H1 (cell line): ENCODE data around the gene MAP3K13. TPM values are rescaled to one million over a fixed set of nuclear protein-coding genes. Genes with fewer than 3 reads are reported as not detected.

Experiments used
- GTF2F1 ChIP-seq: IDR thresholded peaks from 2 replicates; pipeline ENCODE4 v1.6.1; 2012; ENCODE audit warnings: low read depth, low read length, improper control_type of control experiment, borderline replicate concordance
- PHF8 ChIP-seq: fragments of 200-600 bp; sonication (generic); conservative IDR thresholded peaks from 2 replicates; pipeline ENCODE4 v1.7.1; 2012; ENCODE audit warnings: low read depth, mild to moderate bottlenecking, inconsistent platforms, low read length, moderate library complexity
- POU5F1 ChIP-seq: IDR thresholded peaks from 2 replicates; pipeline ENCODE4 v1.6.1; 2011; ENCODE audit warnings: low read depth, mild to moderate bottlenecking, low read length, moderate library complexity
- TAF7 ChIP-seq: optimal IDR thresholded peaks from 2 replicates; pipeline ENCODE3; 2011; ENCODE audit warnings: low read depth, mild to moderate bottlenecking, inconsistent platforms, low read length, moderate library complexity, borderline replicate concordance
- TEAD4 ChIP-seq: IDR thresholded peaks from 2 replicates; pipeline ENCODE4 v1.6.1; 2012; ENCODE audit warnings: low read depth, low read length, inconsistent platforms, mixed read lengths
- polyA plus RNA-seq, 7 experiments: library from polyadenylated mRNA; depleted of rRNA in 3 of 7; stranded (reverse) in 5 of 7; unstranded in 2 of 7; fragments of >200 nt in 5 of 7; fragments of 200-250 nt in 2 of 7; gene quantifications; 1 replicate in 5 of 7; 2 replicates in 1 of 7; 4 replicates in 1 of 7; pipeline versions ENCODE4 v1.2.1 to v1.2.3, GENCODE V29; 2011 to 2013; ENCODE audit warnings: missing spikeins in 2 of 7, mixed read lengths in 2 of 7
- total RNA-seq: library from RNA; stranded (reverse); fragmentation: NEBNext Ultra II Directional; extraction: Animal tissue kit (Norgen Biotek cat#: 25700); gene quantifications from 2 replicates; pipeline ENCODE4 v1.2.1, GENCODE V29; 2021

MAP3K13 gene
- total and polyA plus RNA-seq, 2 of the 8 experiments (the other 6 are each of a cell fraction or from before 2014, with no cell fraction given) = 6.8 to 17.9 TPM

DNA sequence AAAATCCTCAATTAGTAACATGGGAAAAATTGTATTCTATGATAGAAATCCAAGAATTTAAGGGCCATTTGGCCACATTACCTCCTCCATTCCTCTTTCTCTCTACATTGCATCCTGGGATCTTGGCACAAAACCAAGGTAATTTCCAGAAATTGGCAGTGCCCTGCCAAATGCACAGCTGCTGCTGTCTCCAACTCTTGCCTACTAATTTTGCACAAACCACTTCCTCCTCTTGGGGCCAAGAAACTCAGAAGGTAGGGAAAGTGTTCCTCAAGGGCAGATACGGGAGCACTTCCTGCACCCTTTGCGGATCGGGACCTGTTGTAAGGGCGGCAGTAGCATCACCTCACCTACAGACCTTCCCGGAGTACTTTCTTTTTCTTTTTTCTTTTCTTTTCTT, 57.8 kb downstream of the MAP3K13 start (continued):
- TF ChIP-seq POU5F1 = no peak
- no peak for TF ChIP-seq PHF8
- TF ChIP-seq TEAD4 = no peak
- TF ChIP-seq GTF2F1 = no peak
- no peak for TF ChIP-seq TAF7
